A673 (cell line): ENCODE results near the gene TTC12.

Source experiments
- EZH2 ChIP-seq: fragments of 200-600 bp; sonication (generic); IDR thresholded peaks from 2 replicates; pipeline ENCODE4 v1.6.1; 2017; ENCODE audit warnings: borderline replicate concordance, low read depth, mild to moderate bottlenecking, mixed read lengths, antibody characterized with exemption, low read length; ENCODE audit not compliant: poor library complexity, severe bottlenecking
- TF ChIP-seq, protein P1 (sequence below): fragments of 300-800, 200-600 bp; sonication (generic); conservative IDR thresholded peaks from 2 replicates; pipeline ENCODE4 v1.5.1; 2017; ENCODE audit warnings: low read depth, mild to moderate bottlenecking, antibody characterized with exemption, low read length, moderate library complexity, mixed read lengths

DNA sequence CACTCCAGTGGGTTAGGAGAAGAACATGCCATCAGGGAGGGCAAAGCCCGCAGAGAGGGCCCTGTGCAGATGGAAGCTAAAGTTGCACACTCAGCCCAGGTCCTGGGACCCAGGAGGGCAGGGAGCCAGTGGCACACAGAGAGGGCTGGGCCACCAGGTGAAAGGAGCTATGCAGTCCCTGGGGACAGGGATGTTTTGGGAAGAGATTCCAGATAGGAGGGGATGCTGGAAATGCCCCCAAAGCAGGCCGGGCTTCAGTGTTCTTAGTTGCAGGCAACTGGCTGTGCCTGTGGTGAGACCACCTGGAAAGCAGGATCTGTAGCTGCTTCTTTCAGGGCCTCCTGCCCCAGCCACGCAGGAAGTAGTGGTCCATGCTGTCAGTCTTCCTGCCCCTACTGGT is 92.8 kb downstream of the TTC12 start:
- TF ChIP-seq, protein P1, sequence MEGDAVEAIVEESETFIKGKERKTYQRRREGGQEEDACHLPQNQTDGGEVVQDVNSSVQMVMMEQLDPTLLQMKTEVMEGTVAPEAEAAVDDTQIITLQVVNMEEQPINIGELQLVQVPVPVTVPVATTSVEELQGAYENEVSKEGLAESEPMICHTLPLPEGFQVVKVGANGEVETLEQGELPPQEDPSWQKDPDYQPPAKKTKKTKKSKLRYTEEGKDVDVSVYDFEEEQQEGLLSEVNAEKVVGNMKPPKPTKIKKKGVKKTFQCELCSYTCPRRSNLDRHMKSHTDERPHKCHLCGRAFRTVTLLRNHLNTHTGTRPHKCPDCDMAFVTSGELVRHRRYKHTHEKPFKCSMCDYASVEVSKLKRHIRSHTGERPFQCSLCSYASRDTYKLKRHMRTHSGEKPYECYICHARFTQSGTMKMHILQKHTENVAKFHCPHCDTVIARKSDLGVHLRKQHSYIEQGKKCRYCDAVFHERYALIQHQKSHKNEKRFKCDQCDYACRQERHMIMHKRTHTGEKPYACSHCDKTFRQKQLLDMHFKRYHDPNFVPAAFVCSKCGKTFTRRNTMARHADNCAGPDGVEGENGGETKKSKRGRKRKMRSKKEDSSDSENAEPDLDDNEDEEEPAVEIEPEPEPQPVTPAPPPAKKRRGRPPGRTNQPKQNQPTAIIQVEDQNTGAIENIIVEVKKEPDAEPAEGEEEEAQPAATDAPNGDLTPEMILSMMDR = no peak
- TF ChIP-seq EZH2 = no peak
